NK-92 treated with Interleukin-12 subunit alpha and Interleukin-12 subunit beta, amount 100 ng/mL, for 24 hours (cell line): Measurements from ENCODE around the gene GALK1.
"Not testable (repeated sequence)": the region's sequence is repeated elsewhere in the genome, so short reads cannot be mapped to it uniquely, and the experiment has no call there.

ENCODE experiments used
- DNase-seq: peaks from one replicate; lab custom pipeline; 2025; lab: John Stamatoyannopoulos, UW

Gene GALK1

GRCh38 chr17:75763613-75764416, 1.2 kb downstream of the GALK1 start:
- DNase-seq, result no peak

GRCh38 chr17:75763269-75763607, 1.8 kb downstream of the GALK1 start:
- no peak for DNase-seq

- no peak for DNase-seq
Measured at GRCh38 chr17:75762513-75763268, 2.3 kb downstream of the GALK1 start.

- not testable (repeated sequence) for DNase-seq
Measured at GRCh38 chr17:75759978-75760640, 4.9 kb downstream of the GALK1 start.

GRCh38 chr17:75759457-75759856, 5.5 kb downstream of the GALK1 start:
- DNase-seq, result no peak

- no peak for DNase-seq
Measured at GRCh38 chr17:75758131-75758905, 6.7 kb downstream of the GALK1 start.

GRCh38 chr17:75757086-75757681, 7.8 kb downstream of the GALK1 start:
- no peak for DNase-seq

- no peak for DNase-seq
Measured at GRCh38 chr17:75756451-75757085, 8.4 kb downstream of the GALK1 start.

GRCh38 chr17:75755990-75756389, 9.0 kb downstream of the GALK1 start:
- DNase-seq, result no peak

- DNase-seq, result no peak
Measured at GRCh38 chr17:75755205-75755901, 9.6 kb downstream of the GALK1 start.

GRCh38 chr17:75754378-75755204, 10.4 kb downstream of the GALK1 start:
- DNase-seq, result no peak

GRCh38 chr17:75753514-75754377, 11.2 kb downstream of the GALK1 start:
- no peak for DNase-seq

- no peak for DNase-seq
Measured at GRCh38 chr17:75752802-75753513, 12.0 kb downstream of the GALK1 start.

GRCh38 chr17:75752405-75752709, 12.6 kb downstream of the GALK1 start:
- DNase-seq, result no peak

GRCh38 chr17:75751676-75752404, 13.2 kb downstream of the GALK1 start:
- DNase-seq, result no peak

GRCh38 chr17:75750661-75751423, 14.2 kb downstream of the GALK1 start:
- DNase-seq, result no peak
